GM03348 (cell line): ENCODE data around the gene SHROOM3.
A peak's percentile ranks its signal among the peaks of the same experiment; 100 is the strongest.
"Not testable (repeated sequence)": the region's sequence is repeated elsewhere in the genome, so short reads cannot be mapped to it uniquely, and the experiment has no call there.

Source experiments
- DNase-seq: peaks from one replicate; pipeline ENCODE4 v3.0.0; 2012; ENCODE audit warnings: low spot score

The SHROOM3 gene

DNA sequence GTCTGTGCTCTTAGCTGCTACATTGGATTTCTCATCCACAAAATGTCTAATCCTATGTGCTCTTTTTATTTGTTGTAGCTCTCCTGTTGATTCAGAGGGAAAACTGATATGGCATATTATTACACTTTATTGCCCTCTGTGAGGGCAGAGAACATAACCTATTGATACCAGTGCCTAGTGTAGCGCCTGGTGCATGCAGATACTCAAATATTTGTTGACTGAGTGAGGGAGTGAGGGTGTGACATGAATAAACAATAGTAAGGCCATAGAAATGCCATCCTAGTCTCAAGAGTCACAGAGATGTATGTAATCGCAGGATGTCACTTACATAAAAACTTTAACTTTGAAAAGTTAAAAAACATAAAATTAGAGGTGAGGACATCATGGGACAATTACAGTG, 159.1 kb downstream of the SHROOM3 start:
- DNase-seq: no peak

DNA sequence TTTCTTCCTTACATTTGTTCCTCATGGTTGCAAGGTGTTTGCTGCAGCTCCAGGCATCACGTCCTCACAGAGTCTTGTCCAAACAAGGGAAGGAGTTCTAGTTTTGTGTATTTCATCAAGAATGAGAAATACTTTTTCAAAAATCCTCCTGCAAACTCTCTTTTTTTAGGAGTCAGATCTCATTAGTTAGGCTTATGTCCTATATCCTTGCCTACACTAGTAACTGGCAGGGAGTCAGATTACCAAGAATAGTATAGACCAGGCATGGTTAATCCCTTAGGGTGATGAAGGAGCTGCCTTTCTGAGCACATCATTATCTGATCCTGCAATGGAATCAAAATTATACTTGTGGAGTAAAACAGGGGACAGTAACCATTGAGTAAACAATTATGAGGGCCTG, 160.4 kb downstream of the SHROOM3 start:
- no peak for DNase-seq

DNA sequence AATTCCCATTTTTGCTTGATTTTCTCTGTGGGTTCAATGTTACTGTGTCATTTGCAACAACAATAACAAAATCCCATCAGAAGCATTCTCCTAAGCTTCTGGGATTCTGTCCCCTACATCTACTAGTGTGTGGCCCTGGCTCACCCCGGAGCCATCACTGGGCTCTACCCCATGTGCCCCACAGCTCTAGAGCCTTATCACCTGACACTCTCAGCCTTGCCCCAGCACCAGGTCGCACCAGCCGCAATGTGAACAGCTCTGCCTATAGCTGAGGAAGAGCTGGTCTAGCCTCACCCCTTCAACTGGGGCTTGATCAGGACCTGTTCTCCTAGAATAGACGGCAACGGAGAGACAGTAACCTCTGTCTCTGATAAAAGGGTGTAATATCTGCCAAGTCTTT, 161.7 kb downstream of the SHROOM3 start:
- DNase-seq: no peak

DNA sequence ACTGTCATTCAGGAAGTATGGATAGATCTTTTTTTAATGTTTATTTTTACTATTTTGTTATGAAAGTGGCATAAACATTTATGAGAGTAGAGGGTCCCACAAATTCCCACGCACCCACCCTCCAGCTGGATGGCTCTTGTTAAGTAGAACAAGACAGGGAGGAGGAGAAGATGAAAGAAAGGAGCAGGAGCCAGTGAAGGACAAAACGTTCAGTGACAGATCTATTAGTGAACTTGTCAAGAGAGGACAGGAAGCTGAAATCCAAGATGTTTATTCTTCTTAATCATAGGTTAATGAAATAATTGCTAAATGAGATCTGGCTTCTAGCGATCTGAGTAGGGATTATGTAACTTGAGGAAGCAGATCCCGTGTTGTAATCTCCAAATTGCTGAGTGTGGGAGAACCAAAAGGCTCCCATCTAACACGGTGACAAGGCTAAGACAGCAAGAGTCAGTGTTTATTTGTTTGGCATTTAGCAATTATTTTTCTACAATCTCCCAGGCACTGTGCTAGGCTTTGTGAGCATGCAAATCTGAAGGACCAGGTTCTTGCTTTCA, 162.5 kb downstream of the SHROOM3 start:
- no peak for DNase-seq

DNA sequence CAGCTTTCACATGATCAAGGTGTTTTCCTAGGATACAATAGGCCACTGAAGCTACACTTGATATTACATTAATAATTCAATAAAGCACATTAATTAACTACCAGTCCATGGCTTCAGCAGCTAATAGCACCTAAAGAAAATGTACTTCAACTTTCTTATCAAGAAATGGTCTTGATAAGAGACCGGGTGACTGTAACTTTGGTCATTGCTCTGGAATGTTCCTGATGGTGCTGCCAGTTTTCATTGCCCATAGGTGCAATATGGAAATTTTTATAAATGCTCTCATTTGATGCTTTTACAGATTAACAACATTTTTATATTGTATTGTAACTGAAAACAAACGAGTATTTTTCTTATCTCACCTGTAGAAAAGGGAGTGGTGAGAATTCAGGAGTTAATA, 165.4 kb downstream of the SHROOM3 start:
- no peak for DNase-seq

DNA sequence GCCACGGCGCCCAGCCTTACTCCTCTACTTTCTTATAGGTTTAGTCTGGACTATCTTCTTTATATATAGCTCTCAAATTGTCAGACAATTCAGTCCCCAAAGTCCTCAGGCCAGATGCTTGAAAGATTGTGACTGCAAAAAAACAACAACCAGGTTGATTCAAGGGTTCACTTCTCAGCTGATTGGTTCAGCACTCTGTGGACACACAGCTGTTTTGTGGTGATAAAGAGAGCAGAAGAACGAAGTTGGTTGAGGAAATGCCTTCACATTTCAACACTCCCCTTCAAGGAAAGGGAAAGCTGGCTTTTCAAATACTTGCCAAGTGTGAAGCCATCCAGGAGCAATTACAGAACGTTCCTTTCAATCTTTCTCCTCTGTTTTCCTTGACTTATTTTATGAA, 166.8 kb downstream of the SHROOM3 start:
- peak; percentile 72 for DNase-seq

DNA sequence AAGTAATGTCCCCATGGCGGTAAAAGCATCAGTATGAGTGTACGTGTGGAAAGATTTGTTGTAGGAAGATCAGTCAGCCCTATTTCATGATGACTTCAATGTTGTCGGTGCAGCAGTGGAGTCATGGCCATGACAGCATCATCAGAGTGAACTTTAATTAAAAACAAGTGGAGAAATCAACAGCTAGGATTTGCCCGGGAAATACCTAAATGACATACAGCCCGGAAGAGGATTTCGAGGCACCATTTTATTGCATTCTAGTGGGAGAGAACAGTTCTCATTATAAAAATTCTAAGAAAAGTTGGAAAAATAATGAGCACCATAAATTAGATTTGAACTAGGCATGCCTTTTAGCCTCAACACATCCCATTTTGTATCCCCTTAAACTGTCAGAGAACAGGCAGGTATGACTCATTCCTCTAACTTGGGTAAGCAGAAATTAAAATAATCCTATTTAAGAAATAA, 170.1 kb downstream of the SHROOM3 start:
- DNase-seq: peak; percentile 60

DNA sequence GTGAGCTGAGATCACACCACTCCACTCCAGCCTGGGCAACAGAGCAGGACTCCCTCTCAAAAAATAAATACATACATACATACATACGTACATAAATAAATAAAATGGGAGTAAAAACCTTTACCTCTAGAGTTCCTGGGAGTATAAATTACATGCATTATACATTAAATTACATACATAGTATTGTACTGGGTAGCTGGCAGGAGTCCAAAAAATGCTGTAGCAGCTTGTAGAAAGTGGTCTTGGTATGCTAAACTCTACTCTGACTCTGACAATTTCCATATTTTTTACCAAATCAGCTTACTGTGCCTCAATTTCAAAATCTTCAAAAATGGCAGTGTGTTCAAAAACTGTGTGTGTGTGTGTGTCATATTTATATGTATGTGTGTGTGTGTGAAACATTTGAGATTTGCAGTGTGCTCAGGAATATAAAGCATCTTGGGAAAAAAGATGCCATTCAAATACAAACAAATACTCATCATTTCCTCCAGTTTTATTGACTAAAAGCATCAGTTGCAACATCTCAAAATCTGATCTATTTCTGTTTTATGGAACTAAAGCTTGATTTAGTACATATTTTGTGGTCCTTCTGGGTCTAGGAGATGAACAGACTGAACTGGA, 171.7 kb downstream of the SHROOM3 start:
- DNase-seq: no peak

DNA sequence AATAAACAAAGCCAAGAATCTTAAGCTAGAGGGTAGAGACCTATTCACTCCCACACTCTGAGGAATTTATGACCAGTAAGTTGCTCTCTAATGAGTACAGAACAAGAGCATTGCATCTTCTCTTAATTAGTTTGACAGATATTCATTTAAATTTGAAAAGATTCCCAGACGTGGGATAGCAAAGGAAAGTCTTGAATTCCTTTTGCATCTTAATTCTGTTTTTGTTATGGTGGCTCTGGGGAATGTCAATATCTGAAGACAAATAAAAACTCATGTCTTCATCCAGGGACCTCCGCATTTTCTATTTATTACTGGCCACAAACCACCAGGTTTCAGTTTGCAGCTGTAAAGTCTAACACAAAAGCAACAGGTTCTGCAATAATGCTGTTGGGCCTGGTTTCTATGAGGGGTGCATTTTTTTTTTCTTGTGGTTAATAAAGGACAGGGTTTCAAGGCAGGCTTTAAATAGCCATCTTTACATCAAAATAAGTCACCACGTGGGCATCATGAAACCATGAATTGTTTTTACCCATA, 172.3 kb downstream of the SHROOM3 start:
- peak; percentile 71 for DNase-seq

DNA sequence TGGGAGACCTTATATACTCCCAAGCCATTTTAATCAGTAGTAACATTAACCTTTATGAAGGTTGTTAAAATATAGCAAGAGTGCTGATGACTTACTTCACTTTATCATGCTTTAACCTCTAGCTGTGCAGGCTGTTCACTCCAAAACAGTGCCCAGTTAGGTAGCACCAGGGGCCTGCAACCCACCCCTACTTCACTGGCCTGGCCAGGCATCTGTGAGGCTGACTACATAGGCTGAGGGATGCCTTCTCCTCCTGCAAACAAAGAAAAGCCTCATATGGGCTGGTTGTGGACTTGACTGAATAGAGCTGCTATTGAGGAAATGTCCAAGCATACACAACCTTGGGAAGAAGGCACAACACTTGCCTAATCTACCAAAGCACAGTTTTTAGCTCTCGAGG, 172.8 kb downstream of the SHROOM3 start:
- no peak for DNase-seq

DNA sequence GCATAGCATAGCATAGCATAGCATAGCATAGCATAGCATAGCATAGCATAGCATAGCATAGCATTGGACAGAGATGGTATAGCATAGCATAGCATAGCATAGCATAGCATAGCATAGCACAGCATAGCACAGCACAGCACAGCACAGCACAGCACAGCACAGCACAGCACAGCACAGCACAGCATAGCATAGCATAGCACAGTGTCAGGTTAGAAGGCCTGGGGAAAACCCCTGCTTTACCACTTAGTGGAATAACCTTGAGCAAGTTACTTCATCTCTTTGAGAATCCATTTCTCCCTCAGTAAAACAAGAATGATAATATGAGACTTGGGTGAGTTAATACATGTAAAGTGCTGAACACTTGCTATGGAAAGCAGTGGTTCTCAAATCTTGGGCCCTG, 173.5 kb downstream of the SHROOM3 start:
- not testable (repeated sequence) for DNase-seq

DNA sequence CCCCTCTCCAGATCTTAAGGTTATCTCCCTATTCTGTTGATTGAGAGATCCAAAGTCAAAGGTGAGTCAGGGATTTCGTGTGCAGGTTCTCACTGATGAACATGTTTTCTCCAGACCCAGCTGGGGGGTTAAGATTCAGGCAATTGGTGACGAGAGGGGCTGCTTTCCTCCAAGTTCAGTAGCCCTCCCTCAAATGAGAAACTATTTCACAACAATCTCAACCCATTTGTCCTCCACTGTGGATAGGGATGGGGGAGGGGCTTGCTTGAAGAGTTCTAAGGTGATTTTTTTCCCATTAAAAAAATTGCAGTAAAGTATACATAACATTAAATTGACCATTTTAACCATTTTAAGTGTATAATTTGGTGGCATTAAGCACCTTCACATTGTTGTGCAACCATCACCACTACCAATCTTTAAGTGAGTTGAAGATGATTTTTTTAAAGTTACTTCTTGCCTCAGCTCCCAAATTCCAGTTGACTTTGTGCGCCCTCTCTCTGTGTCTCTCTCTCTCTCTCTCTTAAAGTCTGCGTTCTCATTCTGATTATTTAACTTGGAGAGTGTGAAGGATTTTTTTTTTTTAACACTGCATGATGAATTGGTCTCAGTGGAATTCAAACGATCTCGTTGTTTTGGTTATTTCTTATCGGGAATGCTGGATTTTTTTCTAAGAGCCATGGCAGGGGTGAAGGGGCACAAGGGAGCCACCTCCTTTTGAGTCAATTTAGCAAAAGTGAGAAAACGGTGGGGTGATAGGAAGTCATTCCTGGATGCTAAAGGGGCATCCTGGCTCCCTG, 175.9 kb downstream of the SHROOM3 start:
- DNase-seq: peak; percentile 48

DNA sequence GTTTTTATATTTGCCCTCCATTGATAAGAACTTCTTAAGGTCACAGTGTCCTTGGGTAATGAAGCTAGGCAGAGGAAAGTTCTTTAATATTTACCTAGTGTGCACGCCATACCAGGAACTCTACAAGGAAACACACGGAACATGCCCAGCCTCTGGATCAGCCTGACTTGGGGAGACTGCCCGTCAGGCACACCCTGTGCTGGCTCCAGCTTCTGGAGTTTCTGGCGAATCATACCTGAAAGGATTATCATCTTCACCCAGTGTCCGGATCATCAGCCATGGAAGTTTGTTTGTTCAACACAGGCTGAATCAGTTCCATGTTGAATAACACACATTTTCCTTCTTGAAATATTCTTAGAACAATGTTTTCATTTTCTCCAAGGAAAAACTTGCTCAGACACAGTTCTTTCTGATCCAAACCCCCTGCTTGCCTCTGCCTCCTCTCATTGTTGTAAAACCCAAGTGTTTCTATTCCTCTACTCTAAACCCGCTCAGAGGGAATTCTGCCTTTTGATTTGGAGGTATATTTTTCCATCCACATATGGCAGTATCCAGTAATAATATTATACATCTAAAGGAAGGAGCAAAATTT, 176.7 kb downstream of the SHROOM3 start:
- no peak for DNase-seq

DNA sequence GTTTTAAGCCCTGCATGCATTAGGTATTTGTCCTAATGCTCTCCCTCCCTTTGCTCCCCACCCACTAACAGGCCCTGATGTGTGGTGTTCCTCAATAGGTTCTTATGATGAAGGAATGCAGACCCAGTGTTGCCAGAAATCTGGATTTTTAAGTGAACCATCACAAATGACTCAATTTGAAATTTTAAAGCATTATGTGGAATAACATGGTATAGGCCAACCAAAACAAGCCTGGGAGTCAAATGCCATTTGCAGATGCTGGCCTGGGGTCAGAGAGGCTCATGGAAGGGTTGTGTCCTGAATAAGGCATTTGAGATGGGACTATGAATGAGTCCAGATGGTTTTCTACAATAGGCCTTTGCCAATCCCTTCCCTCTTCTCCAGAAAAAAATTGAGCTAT, 179.6 kb downstream of the SHROOM3 start:
- peak; percentile 60 for DNase-seq

DNA sequence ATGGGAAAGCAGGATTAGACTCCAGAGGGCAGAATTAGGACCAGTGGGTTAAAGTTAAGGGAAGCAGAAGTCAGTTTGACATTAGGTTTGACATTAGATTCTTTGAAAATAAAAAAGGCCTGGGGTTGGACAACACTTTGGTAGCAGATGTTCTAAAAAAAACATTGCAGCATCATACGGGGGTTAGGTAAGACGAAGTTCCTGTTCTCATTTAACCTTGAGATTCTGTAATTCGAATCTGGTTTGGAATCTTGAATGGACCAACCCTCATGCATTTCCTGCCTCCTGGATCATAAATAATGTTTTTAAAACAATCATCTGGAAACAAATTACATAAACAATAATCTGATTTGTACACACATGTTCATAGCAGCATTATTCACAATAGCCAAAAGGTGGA, 181.0 kb downstream of the SHROOM3 start:
- no peak for DNase-seq

DNA sequence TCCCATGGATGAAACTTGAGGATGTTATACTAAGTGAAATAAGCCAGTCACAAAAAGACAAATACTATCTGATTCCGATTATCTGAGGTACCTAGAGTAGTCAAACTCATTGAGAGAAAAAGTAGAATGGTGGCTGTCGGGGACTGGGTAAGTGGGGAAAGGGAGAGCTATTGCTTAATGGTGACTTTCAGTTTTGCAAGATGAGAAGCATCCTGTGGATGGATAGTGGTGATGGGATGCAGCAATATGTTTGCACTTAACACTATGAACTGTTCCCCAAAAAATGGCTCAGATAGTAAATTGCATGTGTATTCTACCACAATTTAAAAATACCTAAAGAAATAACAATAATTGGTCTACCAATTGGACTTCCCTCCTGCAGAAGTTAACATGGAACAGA, 181.5 kb downstream of the SHROOM3 start:
- DNase-seq: no peak

DNA sequence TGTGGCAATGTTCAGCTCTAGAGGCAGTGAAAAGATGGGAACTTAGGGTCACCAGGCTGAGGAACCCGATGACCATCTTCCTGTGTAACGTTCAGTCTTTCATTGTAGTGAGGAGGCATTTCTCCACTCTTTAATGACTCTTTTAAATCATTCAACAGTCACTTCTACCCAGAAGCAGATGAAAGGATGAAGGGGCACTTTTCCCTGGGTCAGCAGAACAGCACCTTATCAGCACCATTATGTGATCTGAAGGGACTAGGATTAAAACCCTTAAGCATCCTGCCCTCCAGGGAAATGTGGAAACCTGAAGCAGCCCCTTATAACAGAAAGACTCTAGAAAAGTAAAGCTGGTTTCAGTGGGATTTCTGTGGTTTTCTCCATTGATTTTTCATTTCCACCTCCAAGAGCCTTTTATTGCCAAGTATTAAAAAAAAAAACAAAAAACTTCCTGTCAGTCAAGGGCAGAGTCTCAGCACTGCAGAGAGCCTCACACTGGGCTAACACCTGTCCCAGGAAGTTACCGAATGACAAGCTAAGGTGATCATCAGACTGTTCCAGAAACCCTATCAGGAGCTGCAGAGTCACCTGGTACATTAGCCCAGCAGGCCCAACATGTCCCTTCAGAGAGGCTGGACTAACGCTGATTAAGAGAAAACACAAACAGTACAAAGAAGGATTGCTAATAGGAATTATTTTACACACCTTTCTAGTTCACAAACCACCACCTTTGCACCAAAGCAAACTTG, 185.9 kb downstream of the SHROOM3 start:
- no peak for DNase-seq

DNA sequence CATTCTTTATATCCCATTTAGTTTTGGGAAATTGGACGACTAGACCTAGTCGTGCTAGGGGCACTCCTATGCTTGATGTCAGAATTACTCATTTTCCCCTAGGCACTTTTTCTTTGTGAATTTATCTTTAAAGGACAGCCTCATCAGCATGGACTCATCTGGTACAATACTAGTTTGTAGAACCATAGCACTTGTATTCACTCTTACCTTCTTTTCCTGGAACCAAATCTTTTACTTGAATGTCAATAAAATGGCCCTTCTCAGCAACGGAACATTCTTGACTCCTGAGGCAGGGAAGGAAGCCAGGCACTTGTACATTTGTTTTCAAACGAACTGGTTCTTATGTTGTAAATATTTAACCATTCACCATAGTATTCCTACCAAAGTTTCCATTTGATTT, 187.1 kb downstream of the SHROOM3 start:
- no peak for DNase-seq

DNA sequence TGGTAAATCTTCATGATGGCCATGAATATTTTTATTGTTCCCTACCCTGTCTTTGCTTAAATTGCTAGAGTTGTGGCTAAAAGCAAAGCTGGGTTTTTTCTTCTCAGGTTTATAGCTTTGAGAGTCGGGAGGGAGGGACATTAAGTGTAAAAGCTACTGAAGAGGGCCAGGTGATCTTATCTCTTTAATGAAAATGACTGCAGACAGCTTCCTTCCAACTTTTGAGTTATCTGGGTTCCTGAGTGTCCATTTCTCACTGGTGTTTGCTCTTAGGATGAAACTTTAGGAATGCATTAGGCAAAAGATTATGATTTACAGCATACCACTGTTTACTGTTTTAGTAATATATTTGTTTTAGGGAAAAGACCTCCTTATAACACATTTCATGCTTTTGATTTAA, 187.7 kb downstream of the SHROOM3 start:
- DNase-seq: no peak

DNA sequence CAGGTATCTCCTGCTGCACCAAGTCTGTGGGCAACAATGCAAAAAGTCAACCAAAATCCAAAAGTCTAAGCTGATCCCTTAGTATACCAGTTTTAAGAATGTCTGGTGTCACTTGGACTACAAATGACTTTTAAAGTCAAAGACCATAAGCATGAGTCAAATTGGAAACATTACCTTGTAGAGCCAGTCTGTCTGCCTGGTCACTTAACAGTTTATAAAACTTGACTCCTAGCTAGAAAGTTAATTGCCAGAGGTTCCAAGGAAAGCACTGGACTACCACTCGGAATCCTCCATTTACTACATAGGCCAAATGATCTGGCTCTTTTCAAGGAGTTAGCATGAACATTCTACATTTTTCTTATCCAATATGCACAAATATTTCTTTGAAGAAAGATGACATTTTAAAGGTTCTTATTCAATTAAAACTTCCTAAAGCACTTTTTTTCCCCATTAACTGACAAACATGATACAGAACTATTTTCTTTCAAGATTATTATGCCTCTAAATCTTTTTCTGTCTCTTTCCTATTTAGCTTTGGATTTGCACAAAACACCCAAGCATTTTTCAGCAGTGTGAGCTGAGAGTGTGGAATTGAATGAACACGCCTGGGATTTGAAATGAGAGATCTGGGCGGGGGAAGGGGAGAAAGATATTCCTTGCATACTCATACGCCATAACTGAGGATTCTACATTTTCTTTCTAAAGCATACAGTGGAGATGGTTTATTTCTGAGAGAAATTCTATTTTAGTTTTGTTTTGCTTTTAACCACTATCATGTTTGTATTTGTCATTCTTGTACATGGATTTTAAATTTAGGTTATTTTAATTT, 188.4 kb downstream of the SHROOM3 start:
- DNase-seq: no peak

DNA sequence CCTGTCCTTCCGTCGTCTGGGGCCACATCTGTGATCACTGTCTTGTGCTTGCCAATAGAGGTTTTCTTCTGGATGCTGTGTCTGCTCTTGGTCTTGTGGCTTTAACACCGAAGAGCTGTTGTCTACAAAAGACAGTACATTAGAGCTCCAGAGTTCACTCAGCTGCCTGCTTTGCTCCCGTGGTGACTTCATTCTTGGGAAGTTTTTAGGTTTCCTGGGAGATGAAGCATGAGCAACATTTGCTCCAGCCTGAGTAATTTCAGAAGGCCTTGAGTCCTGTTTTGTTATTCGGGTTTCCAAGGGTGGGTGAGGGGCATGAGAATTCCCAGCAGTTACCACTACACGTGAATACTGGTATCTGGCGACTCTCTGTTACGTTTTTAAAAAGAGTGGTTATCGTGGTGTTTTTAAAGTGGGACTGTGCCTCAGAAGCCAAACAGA, 189.2 kb downstream of the SHROOM3 start:
- peak; percentile 69 for DNase-seq
